Lower lobe of right lung (tissue), 2 donors: ENCODE measurements around the gene DUS2. TPM values are rescaled to one million over a fixed set of nuclear protein-coding genes. Genes with fewer than 3 reads are reported as not detected.
"Not testable (repeated sequence)": the region's sequence is repeated elsewhere in the genome, so short reads cannot be mapped to it uniquely, and the experiment has no call there.

Experiments used
- ATAC-seq, 2 donors: fragments of 200-7000 bp; cut with Tn5 transposase; one replicate each; pipeline ENCODE4 v1.9.1; 2020 to 2022; ENCODE audit warnings: mild to moderate bottlenecking in 2 of 2, moderate library complexity in 2 of 2
- DNase-seq: peaks from one replicate; pipeline ENCODE4 v3.0.0-alpha.2; 2020
- H3K27ac ChIP-seq: fragments of 200-600 bp; one replicate; pipeline ENCODE4 v1.8.0; 2022
- H3K27me3 ChIP-seq: fragments of 200-600 bp; one replicate; pipeline ENCODE4 v1.8.0; 2022; ENCODE audit warnings: low read depth
- H3K36me3 ChIP-seq: fragments of 200-600 bp; one replicate; pipeline ENCODE4 v1.8.0; 2022; ENCODE audit warnings: mild to moderate bottlenecking
- H3K4me1 ChIP-seq: fragments of 200-600 bp; one replicate; pipeline ENCODE4 v1.8.0; 2022
- H3K4me3 ChIP-seq: fragments of 200-600 bp; one replicate; pipeline ENCODE4 v1.8.0; 2022; ENCODE audit warnings: mild to moderate bottlenecking
- H3K9me3 ChIP-seq: fragments of 200-600 bp; one replicate; pipeline ENCODE4 v1.8.0; 2022
- intact Hi-C: fragments of 100-400 bp; cut with DNase I; formaldehyde crosslinking; loops from one replicate; pipeline ENCODE4 v1.11.0; 2022
- total RNA-seq: library from RNA; stranded (reverse); fragmentation: NEBNext Ultra II Directional; extraction: Animal tissue kit (Norgen Biotek cat#: 25700); gene quantifications from one replicate; pipeline ENCODE4 v1.2.1, GENCODE V29; 2021
- TF ChIP-seq, protein P1 (sequence below): fragments of 200-600 bp; IDR thresholded peaks from one replicate; pipeline ENCODE4 v1.8.0; 2022; ENCODE audit warnings: antibody characterized with exemption, mild to moderate bottlenecking
- donor health status: DM: no; HTN: yes; CAD: no; lungs with severe emphysema.

DUS2 gene
- total RNA-seq, 1 donor from 2014 or later, result 15.1 TPM

GRCh38 chr16:68019167-68019680, 3.9 kb upstream of the DUS2 start:
- TF ChIP-seq, protein P1, sequence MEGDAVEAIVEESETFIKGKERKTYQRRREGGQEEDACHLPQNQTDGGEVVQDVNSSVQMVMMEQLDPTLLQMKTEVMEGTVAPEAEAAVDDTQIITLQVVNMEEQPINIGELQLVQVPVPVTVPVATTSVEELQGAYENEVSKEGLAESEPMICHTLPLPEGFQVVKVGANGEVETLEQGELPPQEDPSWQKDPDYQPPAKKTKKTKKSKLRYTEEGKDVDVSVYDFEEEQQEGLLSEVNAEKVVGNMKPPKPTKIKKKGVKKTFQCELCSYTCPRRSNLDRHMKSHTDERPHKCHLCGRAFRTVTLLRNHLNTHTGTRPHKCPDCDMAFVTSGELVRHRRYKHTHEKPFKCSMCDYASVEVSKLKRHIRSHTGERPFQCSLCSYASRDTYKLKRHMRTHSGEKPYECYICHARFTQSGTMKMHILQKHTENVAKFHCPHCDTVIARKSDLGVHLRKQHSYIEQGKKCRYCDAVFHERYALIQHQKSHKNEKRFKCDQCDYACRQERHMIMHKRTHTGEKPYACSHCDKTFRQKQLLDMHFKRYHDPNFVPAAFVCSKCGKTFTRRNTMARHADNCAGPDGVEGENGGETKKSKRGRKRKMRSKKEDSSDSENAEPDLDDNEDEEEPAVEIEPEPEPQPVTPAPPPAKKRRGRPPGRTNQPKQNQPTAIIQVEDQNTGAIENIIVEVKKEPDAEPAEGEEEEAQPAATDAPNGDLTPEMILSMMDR, result no peak
- ATAC-seq, result no peak
- Histone ChIP-seq H3K4me3 (no peak overlapping the region), H3K27me3 (no peaks in the 10 kb centered on the region), H3K27ac (no peak overlapping the region), H3K4me1 (peaks cover 25% of the 10 kb centered on the region), H3K36me3 (peaks cover 12% of the 10 kb centered on the region), H3K9me3 (no peaks in the 10 kb centered on the region)
- intact Hi-C loops, result no loop called here
- no peak for DNase-seq

DNA sequence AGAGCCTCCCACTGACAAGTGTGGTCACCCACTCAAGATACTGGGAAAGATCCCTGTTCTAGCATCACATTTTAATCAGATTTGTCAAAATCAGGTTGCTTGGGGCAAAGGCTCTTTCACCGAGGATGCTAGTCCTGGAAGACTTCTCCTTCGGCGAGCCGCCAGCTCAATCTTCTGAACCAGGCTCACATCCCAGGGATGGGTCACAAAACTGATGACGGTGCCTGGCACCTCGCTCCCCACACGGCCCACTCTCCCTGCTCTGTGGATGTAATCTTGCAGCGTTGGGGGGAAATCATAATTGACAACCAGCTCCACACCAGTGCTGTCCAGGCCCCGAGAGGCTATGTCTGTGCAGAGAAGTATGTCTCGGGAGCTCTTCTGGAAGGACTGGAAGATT, 1.6 kb upstream of the DUS2 start:
- TF ChIP-seq, protein P1, result no peak
- intact Hi-C loops, result no loop called here
- ATAC-seq, result no peak
- DNase-seq, result no peak
- Histone ChIP-seq H3K9me3 (no peaks in the 10 kb centered on the region), H3K4me3 (peak overlapping the region; percentile 96), H3K4me1 (peaks cover 28% of the 10 kb centered on the region), H3K27me3 (no peaks in the 10 kb centered on the region), H3K27ac (no peak overlapping the region), H3K36me3 (peaks cover 12% of the 10 kb centered on the region)

GRCh38 chr16:68022278-68022727, 781 bp upstream of the DUS2 start:
- DNase-seq, result no peak
- Histone ChIP-seq H3K36me3 (peaks cover 17% of the 10 kb centered on the region), H3K4me3 (peak overlapping the region; percentile 96), H3K27me3 (no peaks in the 10 kb centered on the region), H3K27ac (peak overlapping the region; percentile 91), H3K4me1 (peaks cover 28% of the 10 kb centered on the region), H3K9me3 (no peaks in the 10 kb centered on the region)
- intact Hi-C loops, result no loop called here
- TF ChIP-seq, protein P1, result no peak
- ATAC-seq, result peak; percentile 7 to 31

- ATAC-seq, result no peak
- intact Hi-C loops, result no loop called here
- TF ChIP-seq, protein P1, result no peak
Measured at GRCh38 chr16:68028996-68029395, 5.9 kb downstream of the DUS2 start.

DNA sequence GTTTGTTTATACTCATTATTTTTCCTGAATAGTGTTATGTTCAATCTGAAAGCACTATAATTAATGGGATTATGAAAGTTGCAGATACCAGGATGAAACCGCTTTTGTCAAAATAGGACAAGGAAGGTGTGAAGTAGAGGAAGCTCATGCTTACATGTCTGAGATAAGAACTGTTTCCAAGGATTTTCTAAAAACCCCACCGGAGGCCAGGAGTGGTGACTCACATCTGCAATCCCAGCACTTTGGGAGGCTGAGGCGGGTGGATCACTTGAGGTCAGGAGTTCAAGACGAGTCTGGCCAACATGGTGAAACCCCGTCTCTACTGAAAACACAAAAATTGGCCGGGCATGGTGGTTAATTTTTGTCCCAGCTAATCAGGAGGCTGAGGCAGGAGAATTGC, 7.0 kb downstream of the DUS2 start:
- DNase-seq, intact Hi-C loops, H3K4me3 ChIP-seq, H3K4me1 ChIP-seq, H3K27me3 ChIP-seq, H3K27ac ChIP-seq, ATAC-seq, H3K9me3 ChIP-seq: not testable (repeated sequence)
- H3K36me3 ChIP-seq, result peaks cover 18% of the 10 kb centered on the region

More at GRCh38 chr16:68028996-68029395, 5.9 kb downstream of the DUS2 start:
- peaks cover 18% of the 10 kb centered on the region for H3K36me3 ChIP-seq
- no peaks in the 10 kb centered on the region for H3K27me3 ChIP-seq
- peaks cover 13% of the 10 kb centered on the region for H3K4me1 ChIP-seq
- no peaks in the 10 kb centered on the region for H3K9me3 ChIP-seq
- DNase-seq, result no peak
- no peak overlapping the region for H3K27ac ChIP-seq
- no peak overlapping the region for H3K4me3 ChIP-seq

GRCh38 chr16:68031951-68032350, 8.9 kb downstream of the DUS2 start:
- ATAC-seq (peak; percentile 80 to 95), DNase-seq (no peak)
- peaks cover 17% of the 10 kb centered on the region for H3K36me3 ChIP-seq
- H3K27ac ChIP-seq, result peak overlapping the region; percentile 26
- TF ChIP-seq, protein P1, result no peak
- peaks cover 8% of the 10 kb centered on the region for H3K4me1 ChIP-seq
- intact Hi-C loops, result no loop called here
- H3K9me3 ChIP-seq, result no peaks in the 10 kb centered on the region
- H3K27me3 ChIP-seq, result no peaks in the 10 kb centered on the region
- no peak overlapping the region for H3K4me3 ChIP-seq
